KOPT-K1 (cell line): ENCODE results near the gene TRIP13.
"Not testable (repeated sequence)": the region's sequence is repeated elsewhere in the genome, so short reads cannot be mapped to it uniquely, and the experiment has no call there.

Experiments used
- H3K27ac ChIP-seq: fragments of 200-600 bp; sonication (generic); 2 replicates; pipeline ENCODE4 v1.5.1; 2016; ENCODE audit warnings: antibody characterized with exemption, mild to moderate bottlenecking, low read depth, low read length; ENCODE audit not compliant: poor library complexity, severe bottlenecking
- H3K36me3 ChIP-seq: fragments of 200-600 bp; sonication (generic); 2 replicates; pipeline ENCODE4 v1.5.1; 2017; ENCODE audit warnings: antibody characterized with exemption, mild to moderate bottlenecking, low read length, moderate library complexity; ENCODE audit not compliant: insufficient read depth
- H3K9me3 ChIP-seq: fragments of 200-600 bp; sonication (generic); 2 replicates; pipeline ENCODE4 v1.5.1; 2017; ENCODE audit warnings: antibody characterized with exemption, low read length, mild to moderate bottlenecking; ENCODE audit not compliant: insufficient read depth, poor library complexity, severe bottlenecking

TRIP13 gene

GRCh38 chr5:937151-937924, 44.7 kb downstream of the TRIP13 start:
- Histone ChIP-seq H3K9me3 (peaks cover 5% of the 10 kb centered on the region), H3K27ac (no peak overlapping the region), H3K36me3 (no peaks in the 10 kb centered on the region)

- H3K36me3 ChIP-seq, result no peaks in the 10 kb centered on the region
- peaks cover 4% of the 10 kb centered on the region for H3K9me3 ChIP-seq
- no peak overlapping the region for H3K27ac ChIP-seq
Measured at GRCh38 chr5:939368-939767, 46.7 kb downstream of the TRIP13 start.

DNA sequence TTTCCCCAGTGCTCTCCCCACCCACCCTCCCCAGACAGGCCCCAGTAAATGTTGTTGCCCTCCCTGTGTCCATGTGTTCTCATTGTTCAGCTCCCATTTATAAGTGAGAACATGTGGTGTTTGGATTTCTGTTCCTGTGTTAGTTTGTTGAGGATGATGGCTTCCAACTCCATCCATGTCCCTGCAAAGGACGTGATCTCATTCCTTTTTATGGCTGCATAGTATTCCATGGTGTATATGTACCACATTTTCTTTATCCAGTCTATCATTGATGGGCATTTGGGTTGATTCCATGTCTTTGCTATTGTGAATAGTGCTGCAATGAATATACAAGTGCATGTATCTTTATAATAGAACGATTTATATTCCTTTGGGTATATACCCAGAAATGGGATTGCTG, 48.1 kb downstream of the TRIP13 start:
- not testable (repeated sequence) for H3K36me3 ChIP-seq, H3K27ac ChIP-seq

GRCh38 chr5:943201-943917, 50.7 kb downstream of the TRIP13 start:
- Histone ChIP-seq H3K36me3 (no peaks in the 10 kb centered on the region), H3K9me3 (no peaks in the 10 kb centered on the region), H3K27ac (no peak overlapping the region)

More for the DNA sequence above, 48.1 kb downstream of the TRIP13 start:
- not testable (repeated sequence) for H3K9me3 ChIP-seq

DNA sequence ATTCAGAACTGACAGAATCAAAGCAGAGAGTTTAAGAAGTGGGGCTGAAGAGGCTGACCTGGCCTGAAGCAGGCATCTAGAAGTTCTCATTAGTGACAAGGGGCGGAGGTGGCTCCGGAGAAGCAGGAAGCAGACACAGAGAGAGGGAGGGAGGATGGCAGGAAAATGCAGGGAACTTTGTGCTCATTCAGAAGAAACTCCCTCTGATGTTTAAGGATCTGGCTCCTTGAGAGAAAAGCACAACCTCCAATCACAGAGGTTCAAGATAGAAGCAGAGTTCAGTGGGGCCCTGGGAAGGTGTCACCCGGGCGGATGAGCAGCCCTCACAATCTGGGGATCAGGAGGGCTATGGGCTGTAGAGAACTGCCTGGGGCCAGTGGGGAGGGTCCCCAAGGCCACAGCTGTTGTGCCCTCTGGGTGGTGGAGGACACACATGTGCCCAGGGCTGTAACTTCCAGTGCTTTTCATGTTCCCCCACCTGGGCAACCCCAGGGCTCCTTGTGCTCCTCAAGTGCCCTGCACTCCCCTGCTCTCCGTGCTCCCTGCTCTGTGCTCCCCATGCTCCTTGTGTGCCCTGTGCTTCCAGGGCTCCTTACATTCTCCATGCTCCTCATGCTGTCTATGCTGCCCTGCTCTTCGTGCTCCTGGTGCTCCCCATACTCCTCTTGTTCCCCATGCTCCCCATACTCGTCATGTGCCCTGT, 51.4 kb downstream of the TRIP13 start:
- Histone ChIP-seq H3K36me3 (no peaks in the 10 kb centered on the region), H3K9me3 (no peaks in the 10 kb centered on the region), H3K27ac (no peak overlapping the region)

- Histone ChIP-seq H3K36me3 (no peaks in the 10 kb centered on the region), H3K27ac (no peak overlapping the region), H3K9me3 (no peaks in the 10 kb centered on the region)
Measured at GRCh38 chr5:944621-944927, 51.9 kb downstream of the TRIP13 start.

GRCh38 chr5:944992-945685, 52.5 kb downstream of the TRIP13 start:
- H3K27ac ChIP-seq, result no peak overlapping the region

DNA sequence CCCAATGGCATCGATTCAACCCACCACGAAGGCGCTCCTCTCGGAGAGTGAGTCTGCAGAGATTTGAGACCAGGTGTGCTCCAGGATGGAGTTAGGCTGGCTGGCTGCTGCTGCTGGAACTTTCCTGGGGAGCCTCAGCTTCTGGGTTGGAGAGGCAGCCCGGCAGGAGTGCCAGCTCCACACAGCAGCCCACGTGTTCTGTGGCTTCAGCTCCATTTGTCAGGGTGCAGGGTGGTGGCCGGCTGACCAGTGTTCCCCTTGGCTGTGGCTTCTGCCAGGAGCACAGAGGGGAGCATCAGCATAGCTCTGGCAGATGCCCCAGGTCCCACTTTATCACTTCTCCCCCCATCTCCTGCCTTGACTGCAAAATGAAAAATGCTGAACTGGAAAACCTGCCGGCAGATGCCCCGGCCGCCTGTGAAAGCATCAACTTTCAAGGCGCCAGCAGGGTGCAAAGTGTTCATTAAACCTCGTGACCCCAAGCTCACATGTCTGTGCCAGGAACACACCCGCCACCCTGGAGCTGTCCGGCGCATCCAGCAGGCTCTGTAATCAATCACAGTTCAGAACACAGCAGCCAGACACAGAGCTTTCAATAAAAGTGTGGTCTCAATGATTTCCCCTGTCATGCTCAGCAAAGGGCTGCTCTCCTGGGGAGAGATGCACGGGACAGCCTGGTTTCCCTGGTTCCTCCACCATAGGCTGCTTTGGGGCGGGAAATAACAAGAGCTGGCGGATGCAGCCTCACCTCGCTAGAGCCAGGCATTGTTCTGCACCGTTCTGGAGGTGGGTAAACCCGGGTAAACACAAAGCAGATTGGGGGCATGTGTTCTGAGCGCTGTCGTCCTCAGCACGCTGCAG, 53.2 kb downstream of the TRIP13 start:
- Histone ChIP-seq H3K27ac (no peak overlapping the region), H3K36me3 (no peaks in the 10 kb centered on the region), H3K9me3 (no peaks in the 10 kb centered on the region)

More at GRCh38 chr5:944992-945685, 52.5 kb downstream of the TRIP13 start:
- Histone ChIP-seq H3K9me3 (no peaks in the 10 kb centered on the region), H3K36me3 (no peaks in the 10 kb centered on the region)

DNA sequence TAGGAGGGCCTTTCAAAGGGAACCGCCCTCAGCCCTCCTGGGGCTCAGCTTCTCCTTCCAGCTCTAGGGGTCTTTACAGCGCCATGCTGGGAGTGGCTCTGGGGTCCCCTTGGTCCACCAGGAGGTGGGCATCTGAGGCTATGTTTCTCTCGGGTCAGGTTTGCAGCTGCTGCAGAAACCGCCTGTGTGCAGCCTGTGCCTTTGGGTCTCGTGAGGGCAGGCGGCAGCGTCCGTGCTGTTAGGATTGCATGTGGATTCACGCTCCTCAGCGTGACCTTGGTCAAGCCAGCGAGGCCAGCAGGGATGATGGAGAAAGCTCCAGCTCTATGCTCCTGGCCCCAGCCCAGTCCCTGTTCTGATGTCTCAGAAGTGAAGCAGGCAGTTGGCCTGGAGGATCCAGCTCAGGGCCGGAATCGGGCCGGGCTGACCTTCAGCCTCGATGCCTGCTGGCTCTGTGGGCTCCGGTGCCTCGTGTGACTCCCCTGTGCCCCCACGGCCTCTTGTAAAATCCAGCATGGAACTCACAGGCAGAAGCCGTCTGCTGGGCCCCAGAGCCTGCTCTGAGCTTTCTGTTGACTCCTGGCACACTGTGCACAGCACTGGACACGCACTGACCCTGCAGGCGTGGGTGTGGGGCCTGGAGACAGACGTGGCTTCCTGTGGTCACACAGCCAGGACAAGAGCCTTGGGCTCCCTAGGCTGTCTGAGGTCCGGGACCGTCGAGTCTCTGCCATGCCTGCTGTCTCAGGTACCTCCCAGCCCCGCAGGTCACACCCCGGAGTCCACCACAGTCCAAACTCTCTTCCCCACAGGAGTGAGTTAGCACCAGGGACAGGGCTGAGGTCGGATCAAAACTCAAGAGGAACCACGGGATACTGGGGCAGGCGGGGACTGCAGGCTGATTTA, 54.3 kb downstream of the TRIP13 start:
- Histone ChIP-seq H3K9me3 (no peaks in the 10 kb centered on the region), H3K36me3 (no peaks in the 10 kb centered on the region), H3K27ac (no peak overlapping the region)

- Histone ChIP-seq H3K27ac (no peak overlapping the region), H3K9me3 (no peaks in the 10 kb centered on the region), H3K36me3 (no peaks in the 10 kb centered on the region)
Measured at GRCh38 chr5:947626-948471, 55.2 kb downstream of the TRIP13 start.

GRCh38 chr5:948472-949274, 56.0 kb downstream of the TRIP13 start:
- Histone ChIP-seq H3K9me3 (no peaks in the 10 kb centered on the region), H3K27ac (no peak overlapping the region), H3K36me3 (no peaks in the 10 kb centered on the region)

DNA sequence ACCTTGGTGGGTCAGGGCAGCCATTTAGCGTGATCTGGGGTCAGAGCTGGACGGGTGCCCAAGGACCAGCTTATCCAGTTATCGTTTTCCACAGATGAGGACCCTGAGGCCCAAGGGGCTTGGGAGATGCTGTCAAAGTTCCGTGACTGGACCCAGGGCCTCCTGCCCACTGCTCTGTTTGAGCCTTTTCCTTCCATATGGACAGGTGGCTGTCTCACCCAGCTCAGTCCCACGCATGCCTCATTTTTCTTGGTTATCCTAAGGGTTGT, 56.5 kb downstream of the TRIP13 start:
- H3K9me3 ChIP-seq, result no peaks in the 10 kb centered on the region
- no peak overlapping the region for H3K27ac ChIP-seq
- H3K36me3 ChIP-seq, result no peaks in the 10 kb centered on the region
